Ishikawa (cell line): ENCODE measurements around the gene NPAS2.

Experiments used
- CEBPB ChIP-seq: IDR thresholded peaks from 2 replicates; pipeline ENCODE4 v1.6.1; 2012
- CREB1 ChIP-seq: IDR thresholded peaks from 2 replicates; pipeline ENCODE4 v1.6.1; 2012; ENCODE audit warnings: low read depth
- EGR1 ChIP-seq: IDR thresholded peaks from 2 replicates; pipeline ENCODE4 v1.6.1; 2012
- EP300 ChIP-seq: IDR thresholded peaks from 2 replicates; pipeline ENCODE4 v1.6.1; 2012; ENCODE audit warnings: borderline replicate concordance
- FOXM1 ChIP-seq: IDR thresholded peaks from 2 replicates; pipeline ENCODE4 v1.6.1; 2012; ENCODE audit warnings: low read depth, borderline replicate concordance
- RAD21 ChIP-seq: IDR thresholded peaks from 2 replicates; pipeline ENCODE4 v1.6.1; 2012; ENCODE audit warnings: low read depth
- TAF1 ChIP-seq: IDR thresholded peaks from 2 replicates; pipeline ENCODE4 v1.6.1; 2012; ENCODE audit warnings: low read depth, mild to moderate bottlenecking
- TF ChIP-seq, protein P1 (sequence below): IDR thresholded peaks from 2 replicates; pipeline ENCODE4 v1.6.1; 2012; ENCODE audit warnings: low read depth, mild to moderate bottlenecking
- TF ChIP-seq, protein P2 (sequence below): IDR thresholded peaks from 2 replicates; pipeline ENCODE4 v1.6.1; 2012

DNA sequence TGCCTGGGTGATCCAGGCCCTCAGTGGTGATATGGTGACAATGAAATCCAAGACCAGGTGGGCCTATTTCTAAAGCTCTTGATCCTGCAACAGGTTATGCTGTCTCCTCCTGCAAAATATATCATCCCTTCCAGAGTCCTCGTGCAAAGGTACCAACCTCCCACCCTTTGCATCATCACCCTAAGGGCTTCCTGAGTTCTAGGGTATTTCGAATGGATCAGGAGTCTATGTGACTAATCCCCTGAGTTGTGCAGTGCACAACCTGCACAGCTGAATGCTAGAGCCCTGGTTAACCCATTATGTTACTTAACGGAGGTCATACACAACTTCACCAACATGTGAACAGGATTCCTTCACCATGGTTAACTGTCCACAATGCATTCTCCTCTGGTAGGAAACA, 13.4 kb upstream of the NPAS2 start:
- TF ChIP-seq, protein P1, sequence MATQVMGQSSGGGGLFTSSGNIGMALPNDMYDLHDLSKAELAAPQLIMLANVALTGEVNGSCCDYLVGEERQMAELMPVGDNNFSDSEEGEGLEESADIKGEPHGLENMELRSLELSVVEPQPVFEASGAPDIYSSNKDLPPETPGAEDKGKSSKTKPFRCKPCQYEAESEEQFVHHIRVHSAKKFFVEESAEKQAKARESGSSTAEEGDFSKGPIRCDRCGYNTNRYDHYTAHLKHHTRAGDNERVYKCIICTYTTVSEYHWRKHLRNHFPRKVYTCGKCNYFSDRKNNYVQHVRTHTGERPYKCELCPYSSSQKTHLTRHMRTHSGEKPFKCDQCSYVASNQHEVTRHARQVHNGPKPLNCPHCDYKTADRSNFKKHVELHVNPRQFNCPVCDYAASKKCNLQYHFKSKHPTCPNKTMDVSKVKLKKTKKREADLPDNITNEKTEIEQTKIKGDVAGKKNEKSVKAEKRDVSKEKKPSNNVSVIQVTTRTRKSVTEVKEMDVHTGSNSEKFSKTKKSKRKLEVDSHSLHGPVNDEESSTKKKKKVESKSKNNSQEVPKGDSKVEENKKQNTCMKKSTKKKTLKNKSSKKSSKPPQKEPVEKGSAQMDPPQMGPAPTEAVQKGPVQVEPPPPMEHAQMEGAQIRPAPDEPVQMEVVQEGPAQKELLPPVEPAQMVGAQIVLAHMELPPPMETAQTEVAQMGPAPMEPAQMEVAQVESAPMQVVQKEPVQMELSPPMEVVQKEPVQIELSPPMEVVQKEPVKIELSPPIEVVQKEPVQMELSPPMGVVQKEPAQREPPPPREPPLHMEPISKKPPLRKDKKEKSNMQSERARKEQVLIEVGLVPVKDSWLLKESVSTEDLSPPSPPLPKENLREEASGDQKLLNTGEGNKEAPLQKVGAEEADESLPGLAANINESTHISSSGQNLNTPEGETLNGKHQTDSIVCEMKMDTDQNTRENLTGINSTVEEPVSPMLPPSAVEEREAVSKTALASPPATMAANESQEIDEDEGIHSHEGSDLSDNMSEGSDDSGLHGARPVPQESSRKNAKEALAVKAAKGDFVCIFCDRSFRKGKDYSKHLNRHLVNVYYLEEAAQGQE = no peak
- TF ChIP-seq EGR1 (no peak), TAF1 (no peak), EP300 (no peak), FOXM1 (no peak), CREB1 (no peak), RAD21 (no peak), CEBPB (no peak)
- TF ChIP-seq, protein P2, sequence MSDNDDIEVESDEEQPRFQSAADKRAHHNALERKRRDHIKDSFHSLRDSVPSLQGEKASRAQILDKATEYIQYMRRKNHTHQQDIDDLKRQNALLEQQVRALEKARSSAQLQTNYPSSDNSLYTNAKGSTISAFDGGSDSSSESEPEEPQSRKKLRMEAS = no peak
